WI38 (cell line): ENCODE measurements around the gene NUCKS1.
A peak's percentile ranks its signal among the peaks of the same experiment; 100 is the strongest.

Experiments used
- H3K4me3 ChIP-seq: 2 replicates; pipeline ENCODE4 v1.5.1; 2011; ENCODE audit warnings: low read depth, mild to moderate bottlenecking, control low read depth, low read length
- TF ChIP-seq, protein P1 (sequence below): IDR thresholded peaks from 2 replicates; pipeline ENCODE4 v1.5.1; 2012; ENCODE audit warnings: low read depth, mild to moderate bottlenecking, control low read depth, low read length

The NUCKS1 gene

GRCh38 chr1:205756552-205756951 lies 6.6 kb upstream of the NUCKS1 start:
- TF ChIP-seq, protein P1, sequence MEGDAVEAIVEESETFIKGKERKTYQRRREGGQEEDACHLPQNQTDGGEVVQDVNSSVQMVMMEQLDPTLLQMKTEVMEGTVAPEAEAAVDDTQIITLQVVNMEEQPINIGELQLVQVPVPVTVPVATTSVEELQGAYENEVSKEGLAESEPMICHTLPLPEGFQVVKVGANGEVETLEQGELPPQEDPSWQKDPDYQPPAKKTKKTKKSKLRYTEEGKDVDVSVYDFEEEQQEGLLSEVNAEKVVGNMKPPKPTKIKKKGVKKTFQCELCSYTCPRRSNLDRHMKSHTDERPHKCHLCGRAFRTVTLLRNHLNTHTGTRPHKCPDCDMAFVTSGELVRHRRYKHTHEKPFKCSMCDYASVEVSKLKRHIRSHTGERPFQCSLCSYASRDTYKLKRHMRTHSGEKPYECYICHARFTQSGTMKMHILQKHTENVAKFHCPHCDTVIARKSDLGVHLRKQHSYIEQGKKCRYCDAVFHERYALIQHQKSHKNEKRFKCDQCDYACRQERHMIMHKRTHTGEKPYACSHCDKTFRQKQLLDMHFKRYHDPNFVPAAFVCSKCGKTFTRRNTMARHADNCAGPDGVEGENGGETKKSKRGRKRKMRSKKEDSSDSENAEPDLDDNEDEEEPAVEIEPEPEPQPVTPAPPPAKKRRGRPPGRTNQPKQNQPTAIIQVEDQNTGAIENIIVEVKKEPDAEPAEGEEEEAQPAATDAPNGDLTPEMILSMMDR: no peak
- no peak overlapping the region for H3K4me3 ChIP-seq

DNA sequence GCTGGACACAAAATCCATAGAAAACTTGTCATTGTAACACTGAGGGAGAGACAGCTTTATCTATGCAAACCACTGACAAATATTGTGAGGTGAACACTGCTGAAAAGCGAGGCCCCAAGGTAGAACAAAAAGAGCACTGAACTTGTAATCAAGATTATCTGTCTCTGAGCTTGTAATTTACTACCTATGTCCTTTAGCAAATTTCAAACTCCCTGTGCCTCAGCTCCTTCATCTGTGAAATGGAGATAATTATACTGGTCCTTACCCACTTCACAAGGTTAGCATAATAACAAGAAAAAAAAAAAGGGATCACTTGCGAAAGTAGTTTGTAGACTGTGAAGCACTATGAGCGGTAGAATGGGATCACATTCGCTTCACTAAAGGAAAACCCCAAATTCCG lies 4.9 kb upstream of the NUCKS1 start:
- H3K4me3 ChIP-seq: no peak overlapping the region
- TF ChIP-seq, protein P1: no peak

GRCh38 chr1:205751036-205751651 lies 1.2 kb upstream of the NUCKS1 start:
- TF ChIP-seq, protein P1: no peak

GRCh38 chr1:205749234-205750137 lies 496 bp downstream of the NUCKS1 start:
- peak overlapping the region; percentile 92 for H3K4me3 ChIP-seq
- TF ChIP-seq, protein P1: no peak

More at GRCh38 chr1:205751036-205751651, 1.2 kb upstream of the NUCKS1 start:
- no peak overlapping the region for H3K4me3 ChIP-seq

GRCh38 chr1:205748403-205749233 lies 1.4 kb downstream of the NUCKS1 start:
- H3K4me3 ChIP-seq: peak overlapping the region; percentile 92
- TF ChIP-seq, protein P1: no peak

GRCh38 chr1:205746757-205747412 lies 3.1 kb downstream of the NUCKS1 start:
- TF ChIP-seq, protein P1: no peak

More at GRCh38 chr1:205746757-205747412, 3.1 kb downstream of the NUCKS1 start:
- peak overlapping the region; percentile 8; the same call in 1 of the 2 replicates for H3K4me3 ChIP-seq
